ENCODE measurements around the gene SCAPER. TPM values are rescaled to one million over a fixed set of nuclear protein-coding genes. Genes with fewer than 3 reads are reported as not detected.

The SCAPER gene
- total and polyA plus RNA-seq, 10 donors = 3.9 to 53.3 (median 34.0) TPM

- intact Hi-C loops (cut with DNase I; ENCODE audit: low total_unique reads) = no loop called here
- no peak for TF ChIP-seq CTCF (IDR thresholded peaks at IDR 0.05 in 8 of 11, conservative IDR thresholded peaks at IDR 0.05 in 3 of 11)
- no peak for TF ChIP-seq POLR2AphosphoS5 (IDR thresholded peaks at IDR 0.05)
- TF ChIP-seq POLR2A (IDR thresholded peaks at IDR 0.05) = no peak
- Histone ChIP-seq H3K36me3 (peaks cover 0 to 6% (median 0%) of the 10 kb centered on the region in 6 donors), H3K4me1 (peaks cover 49 to 66% (median 56%) of the 10 kb centered on the region in 6 donors), H3K9me3 (peaks cover 0 to 8% (median 0%) of the 10 kb centered on the region in 8 donors), H3K27ac (no peak overlapping the region), H3K27me3 (replicated peaks in 1 of 7) (peaks cover 34 to 91% (median 90%) of the 10 kb centered on the region in 7 donors), H3K4me3 (no peak overlapping the region)
- DNase-seq = no peak
- 11 to 23% (median 18%) methylated on average over 3 of the region's 3 CpGs for WGBS, 5 donors
These were observed 560.1 kb downstream of the SCAPER start for GRCh38 chr15:76344893-76345582.

DNA sequence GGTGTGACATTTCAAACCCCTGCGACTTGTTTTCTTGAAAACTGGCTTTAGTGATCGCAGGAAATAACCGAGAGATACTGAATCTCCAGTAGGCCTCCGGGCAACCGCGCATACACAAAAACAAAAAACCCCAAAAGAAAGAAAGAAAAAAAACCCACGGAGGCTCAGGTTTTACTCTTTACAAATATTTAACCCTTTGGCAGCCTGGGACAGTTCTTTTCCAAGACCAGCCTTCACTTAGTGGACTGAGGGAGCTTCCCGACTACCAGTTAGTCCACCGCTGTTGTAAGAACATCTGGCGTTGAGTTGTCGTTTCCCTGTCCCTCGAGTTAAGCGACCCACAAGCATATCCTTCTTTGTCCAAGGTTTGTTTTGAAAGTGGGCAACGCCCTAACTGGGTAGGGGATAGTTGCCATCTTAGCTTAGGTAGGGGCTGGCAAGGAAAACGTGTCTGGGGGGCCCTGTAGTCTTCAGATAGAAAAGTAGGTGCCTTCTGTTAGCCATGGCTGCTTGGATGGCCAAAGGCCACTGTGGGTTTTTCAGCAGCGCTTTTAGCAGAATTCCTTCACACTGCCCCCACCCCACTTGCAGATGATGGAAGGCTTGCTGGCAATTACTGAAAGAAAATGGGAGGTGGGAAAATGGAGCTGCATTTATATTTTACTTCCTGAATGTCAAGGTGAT lies 561.7 kb downstream of the SCAPER start:
- DNase-seq = no peak
- H3K27ac ChIP-seq = no peak overlapping the region
- H3K27me3 ChIP-seq (replicated peaks in 1 of 7) = peaks cover 40 to 100% (median 99%) of the 10 kb centered on the region in 7 donors
- H3K9me3 ChIP-seq = peaks cover 0 to 8% (median 0%) of the 10 kb centered on the region in 8 donors
- intact Hi-C loops (cut with DNase I; ENCODE audit: low total_unique reads) = no loop called here
- WGBS, 5 donors = 18 to 32% (median 24%) methylated on average over 16 of the region's 16 CpGs
- TF ChIP-seq POLR2AphosphoS5 (IDR thresholded peaks at IDR 0.05) (no peak), POLR2A (IDR thresholded peaks at IDR 0.05) (no peak), CTCF (IDR thresholded peaks at IDR 0.05 in 8 of 11, conservative IDR thresholded peaks at IDR 0.05 in 3 of 11) (no peak)
- H3K36me3 ChIP-seq = peaks cover 0 to 4% (median 0%) of the 10 kb centered on the region in 6 donors
- peak overlapping the region in 1 of 8 donors; percentile 65 for H3K4me3 ChIP-seq
- peaks cover 57 to 82% (median 72%) of the 10 kb centered on the region in 6 donors for H3K4me1 ChIP-seq

GRCh38 chr15:76342382-76343201 lies 562.5 kb downstream of the SCAPER start:
- Histone ChIP-seq H3K27me3 (replicated peaks in 1 of 7) (peaks cover 45 to 100% (median 100%) of the 10 kb centered on the region in 7 donors), H3K4me3 (peak overlapping the region in 7 of 8 donors; percentile 5 to 65 (median 21)), H3K9me3 (peaks cover 0 to 11% (median 0%) of the 10 kb centered on the region in 8 donors), H3K36me3 (peaks cover 0 to under 1% (median 0%) of the 10 kb centered on the region in 6 donors), H3K27ac (no peak overlapping the region), H3K4me1 (peaks cover 58 to 88% (median 80%) of the 10 kb centered on the region in 6 donors)
- peak; percentile 74 for DNase-seq
- 7 to 23% (median 8%) methylated on average over 18 to 87 of the region's 87 CpGs for whole genome bisulfite sequencing, 5 donors
- intact Hi-C loops (cut with DNase I; ENCODE audit: low total_unique reads) = no loop called here
- TF ChIP-seq POLR2AphosphoS5 (IDR thresholded peaks at IDR 0.05) (no peak), CTCF (IDR thresholded peaks at IDR 0.05 in 8 of 11, conservative IDR thresholded peaks at IDR 0.05 in 3 of 11) (no peak), POLR2A (IDR thresholded peaks at IDR 0.05) (no peak)
